Small intestine (tissue), 7 donors: ENCODE data around the gene MTMR12. TPM values are rescaled to one million over a fixed set of nuclear protein-coding genes. Genes with fewer than 3 reads are reported as not detected.
"Not testable (repeated sequence)": the region's sequence is repeated elsewhere in the genome, so short reads cannot be mapped to it uniquely, and the experiment has no call there.

Experiments used
- DNase-seq, 2 donors: peaks; one replicate each; pipeline versions ENCODE4 v3.0.0 to v3.0.0-alpha.2; 2013
- FAIRE-seq: peaks from 2 replicates; lab custom pipeline; 2012; peaks lifted over from hg19 to GRCh38; lab: Jason Lieb, UNC
- H3K27ac ChIP-seq, 3 donors: one replicate each; pipeline ENCODE4 v1.5.1; 2013; ENCODE audit warnings: low read length in 2 of 3, mild to moderate bottlenecking in 2 of 3, control low read depth in 1 of 3, inconsistent platforms in 1 of 3, low read depth in 1 of 3, moderate library complexity in 1 of 3
- H3K27me3 ChIP-seq, 3 donors: one replicate each; pipeline ENCODE4 v1.6.1; 2013; ENCODE audit warnings: low read length in 3 of 3, inconsistent platforms in 1 of 3; ENCODE audit not compliant: control insufficient read depth in 3 of 3, insufficient read depth in 3 of 3
- H3K36me3 ChIP-seq, 3 donors: one replicate each; pipeline ENCODE4 v1.6.1; 2013; ENCODE audit warnings: low read length in 3 of 3, inconsistent platforms in 1 of 3, low read depth in 1 of 3, mild to moderate bottlenecking in 1 of 3, moderate library complexity in 1 of 3; ENCODE audit not compliant: control insufficient read depth in 3 of 3, insufficient read depth in 2 of 3
- H3K4me1 ChIP-seq, 3 donors: one replicate each; pipeline ENCODE4 v1.6.1; 2013; ENCODE audit warnings: low read length in 2 of 3, inconsistent platforms in 1 of 3, low read depth in 1 of 3, mild to moderate bottlenecking in 1 of 3, moderate library complexity in 1 of 3; ENCODE audit not compliant: control insufficient read depth in 3 of 3, insufficient read depth in 2 of 3
- H3K4me3 ChIP-seq, 3 donors: one replicate each; pipeline ENCODE4 v1.5.1; 2013; ENCODE audit warnings: low read length in 3 of 3, control low read depth in 1 of 3, inconsistent platforms in 1 of 3, low read depth in 1 of 3, mild to moderate bottlenecking in 1 of 3, moderate library complexity in 1 of 3
- H3K9me3 ChIP-seq, 2 donors: one replicate each; pipeline ENCODE4 v1.6.1; 2013; ENCODE audit warnings: low read depth in 1 of 2, low read length in 1 of 2; ENCODE audit not compliant: control insufficient read depth in 2 of 2, insufficient read depth in 1 of 2
- WGBS, 3 donors: extraction: QIAGEN DNeasy Blood & Tissue Kit; methylation state at CpG; one replicate each; pipeline ENCODE4 v1.1.7; 2013; 5-methylcytosine and 5-hydroxymethylcytosine counted together
- polyA plus RNA-seq, 4 donors: library from polyadenylated mRNA; stranded (reverse) in 3 of 4; unstranded in 1 of 4; fragments of 200-250 nt in 3 of 4; fragments of 120-200 nt in 1 of 4; gene quantifications; one replicate each; pipeline versions ENCODE4 v1.2.1 to v1.2.3, GENCODE V29; 2013
- donor health status: healthy with polysubstance abuse.
- donor health status: control.
- donor health status: control.
- donor health status: Bipolar disorder and iron deficiency.
- donor health status: healthy.

Gene MTMR12
- polyA plus RNA-seq, 4 donors, result 5.9 to 19.2 (median 9.6) TPM

- not testable (repeated sequence) for DNase-seq, H3K27ac ChIP-seq, H3K4me3 ChIP-seq, H3K4me1 ChIP-seq, H3K36me3 ChIP-seq, H3K27me3 ChIP-seq, FAIRE-seq
- H3K9me3 ChIP-seq, result peaks cover 0 to 15% of the 10 kb centered on the region in 2 donors
- WGBS, 3 donors, result 88 to 93% (median 89%) methylated on average over 2 of the region's 2 CpGs
Measured at GRCh38 chr5:32321787-32322186, 9.0 kb upstream of the MTMR12 start.

GRCh38 chr5:32320576-32320975, 7.8 kb upstream of the MTMR12 start:
- Histone ChIP-seq H3K36me3 (no peaks in the 10 kb centered on the region), H3K9me3 (peaks cover 0 to 15% of the 10 kb centered on the region in 2 donors), H3K4me3 (no peak overlapping the region), H3K27me3 (no peaks in the 10 kb centered on the region), H3K27ac (no peak overlapping the region), H3K4me1 (no peaks in the 10 kb centered on the region)
- no peak for DNase-seq
- no peak for FAIRE-seq
- 89 to 95% (median 90%) methylated on average over 10 of the region's 10 CpGs for WGBS, 3 donors

- no peak for FAIRE-seq
- 77 to 84% (median 81%) methylated on average over 7 of the region's 7 CpGs for WGBS, 3 donors
Measured at GRCh38 chr5:32319926-32320543, 7.3 kb upstream of the MTMR12 start.

GRCh38 chr5:32319392-32319791, 6.7 kb upstream of the MTMR12 start:
- no peak overlapping the region for H3K27ac ChIP-seq
- 85 to 89% (median 87%) methylated on average over 7 of the region's 7 CpGs for WGBS, 3 donors
- no peaks in the 10 kb centered on the region for H3K27me3 ChIP-seq
- no peaks in the 10 kb centered on the region for H3K36me3 ChIP-seq
- peaks cover 0 to 15% of the 10 kb centered on the region in 2 donors for H3K9me3 ChIP-seq
- no peak for DNase-seq
- H3K4me1 ChIP-seq, result no peaks in the 10 kb centered on the region
- no peak for FAIRE-seq
- no peak overlapping the region for H3K4me3 ChIP-seq

More at GRCh38 chr5:32319926-32320543, 7.3 kb upstream of the MTMR12 start:
- no peak overlapping the region for H3K27ac ChIP-seq
- no peak overlapping the region for H3K4me3 ChIP-seq
- no peaks in the 10 kb centered on the region for H3K4me1 ChIP-seq
- DNase-seq, result no peak
- H3K27me3 ChIP-seq, result no peaks in the 10 kb centered on the region
- peaks cover 0 to 15% of the 10 kb centered on the region in 2 donors for H3K9me3 ChIP-seq
- no peaks in the 10 kb centered on the region for H3K36me3 ChIP-seq

- 82 to 88% (median 84%) methylated on average over 7 of the region's 7 CpGs for WGBS, 3 donors
Measured at GRCh38 chr5:32317041-32317440, 4.3 kb upstream of the MTMR12 start.

GRCh38 chr5:32315221-32316014, 2.7 kb upstream of the MTMR12 start:
- H3K27me3 ChIP-seq, result no peaks in the 10 kb centered on the region
- 76 to 84% (median 83%) methylated on average over 8 of the region's 8 CpGs for WGBS, 3 donors
- no peak overlapping the region for H3K27ac ChIP-seq
- H3K36me3 ChIP-seq, result no peaks in the 10 kb centered on the region
- H3K4me1 ChIP-seq, result peaks cover 3 to 9% (median 6%) of the 10 kb centered on the region in 3 donors
- no peak for FAIRE-seq
- no peaks in the 10 kb centered on the region for H3K9me3 ChIP-seq
- DNase-seq, result no peak
- H3K4me3 ChIP-seq, result no peak overlapping the region

More at GRCh38 chr5:32317041-32317440, 4.3 kb upstream of the MTMR12 start:
- Histone ChIP-seq H3K9me3 (peaks cover 0 to 7% of the 10 kb centered on the region in 2 donors), H3K27ac (no peak overlapping the region), H3K27me3 (no peaks in the 10 kb centered on the region), H3K4me1 (no peaks in the 10 kb centered on the region), H3K36me3 (no peaks in the 10 kb centered on the region), H3K4me3 (no peak overlapping the region)
- DNase-seq (no peak), FAIRE-seq (no peak)

GRCh38 chr5:32314658-32315057, 1.9 kb upstream of the MTMR12 start:
- WGBS, 3 donors, result 39 to 66% (median 54%) methylated on average over 5 of the region's 5 CpGs
- H3K9me3 ChIP-seq, result no peaks in the 10 kb centered on the region
- H3K27ac ChIP-seq, result no peak overlapping the region
- H3K36me3 ChIP-seq, result peaks cover 0 to 3% (median 0%) of the 10 kb centered on the region in 3 donors
- no peaks in the 10 kb centered on the region for H3K27me3 ChIP-seq
- FAIRE-seq (no peak), DNase-seq (no peak)
- H3K4me1 ChIP-seq, result peaks cover 3 to 9% (median 6%) of the 10 kb centered on the region in 3 donors
- no peak overlapping the region for H3K4me3 ChIP-seq

GRCh38 chr5:32314152-32314488, 1.4 kb upstream of the MTMR12 start:
- WGBS, 3 donors, result 67 to 76% (median 68%) methylated on average over 10 of the region's 10 CpGs
- H3K36me3 ChIP-seq, H3K9me3 ChIP-seq, FAIRE-seq, DNase-seq, H3K27me3 ChIP-seq, H3K27ac ChIP-seq, H3K4me3 ChIP-seq: not testable (repeated sequence)
- peaks cover 3 to 11% (median 6%) of the 10 kb centered on the region in 3 donors for H3K4me1 ChIP-seq
